ENCODE data around the gene CFAP210.
A peak's percentile ranks its signal among the peaks of the same experiment; 100 is the strongest.
"Not testable (repeated sequence)": the region's sequence is repeated elsewhere in the genome, so short reads cannot be mapped to it uniquely, and the experiment has no call there.

The CFAP210 gene

DNA sequence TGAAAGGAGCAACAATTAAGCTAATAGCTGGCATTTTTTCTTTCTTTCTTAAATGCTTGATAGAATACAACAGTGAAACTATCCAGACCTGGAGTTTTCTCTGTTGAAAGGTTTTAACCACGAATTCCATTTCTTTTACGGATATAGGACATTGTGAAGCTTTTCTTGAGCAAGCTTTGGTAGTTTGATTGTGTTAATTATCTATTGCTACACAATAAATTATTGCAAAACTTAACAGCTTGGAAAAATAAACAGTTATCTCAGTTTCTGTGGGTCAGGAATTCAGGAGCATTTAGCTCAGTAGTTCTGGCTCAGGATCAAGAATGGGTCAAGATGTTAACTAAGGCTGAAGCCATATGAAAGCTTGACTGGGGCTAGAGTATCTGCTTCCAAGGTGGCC is 11.7 kb upstream of the CFAP210 start:
- in situ Hi-C loops (cut with MboI; ENCODE audit: low sequenced_read_pairs, unreplicated experiment), result no loop called here
- TF ChIP-seq, protein P1, sequence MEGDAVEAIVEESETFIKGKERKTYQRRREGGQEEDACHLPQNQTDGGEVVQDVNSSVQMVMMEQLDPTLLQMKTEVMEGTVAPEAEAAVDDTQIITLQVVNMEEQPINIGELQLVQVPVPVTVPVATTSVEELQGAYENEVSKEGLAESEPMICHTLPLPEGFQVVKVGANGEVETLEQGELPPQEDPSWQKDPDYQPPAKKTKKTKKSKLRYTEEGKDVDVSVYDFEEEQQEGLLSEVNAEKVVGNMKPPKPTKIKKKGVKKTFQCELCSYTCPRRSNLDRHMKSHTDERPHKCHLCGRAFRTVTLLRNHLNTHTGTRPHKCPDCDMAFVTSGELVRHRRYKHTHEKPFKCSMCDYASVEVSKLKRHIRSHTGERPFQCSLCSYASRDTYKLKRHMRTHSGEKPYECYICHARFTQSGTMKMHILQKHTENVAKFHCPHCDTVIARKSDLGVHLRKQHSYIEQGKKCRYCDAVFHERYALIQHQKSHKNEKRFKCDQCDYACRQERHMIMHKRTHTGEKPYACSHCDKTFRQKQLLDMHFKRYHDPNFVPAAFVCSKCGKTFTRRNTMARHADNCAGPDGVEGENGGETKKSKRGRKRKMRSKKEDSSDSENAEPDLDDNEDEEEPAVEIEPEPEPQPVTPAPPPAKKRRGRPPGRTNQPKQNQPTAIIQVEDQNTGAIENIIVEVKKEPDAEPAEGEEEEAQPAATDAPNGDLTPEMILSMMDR (IDR thresholded peaks at IDR 0.05; ENCODE audit: borderline replicate concordance, control extremely low read depth, extremely low read depth, insufficient read depth, missing control alignments), result no peak
- no peak for DNase-seq (ENCODE audit: low spot score)

DNA sequence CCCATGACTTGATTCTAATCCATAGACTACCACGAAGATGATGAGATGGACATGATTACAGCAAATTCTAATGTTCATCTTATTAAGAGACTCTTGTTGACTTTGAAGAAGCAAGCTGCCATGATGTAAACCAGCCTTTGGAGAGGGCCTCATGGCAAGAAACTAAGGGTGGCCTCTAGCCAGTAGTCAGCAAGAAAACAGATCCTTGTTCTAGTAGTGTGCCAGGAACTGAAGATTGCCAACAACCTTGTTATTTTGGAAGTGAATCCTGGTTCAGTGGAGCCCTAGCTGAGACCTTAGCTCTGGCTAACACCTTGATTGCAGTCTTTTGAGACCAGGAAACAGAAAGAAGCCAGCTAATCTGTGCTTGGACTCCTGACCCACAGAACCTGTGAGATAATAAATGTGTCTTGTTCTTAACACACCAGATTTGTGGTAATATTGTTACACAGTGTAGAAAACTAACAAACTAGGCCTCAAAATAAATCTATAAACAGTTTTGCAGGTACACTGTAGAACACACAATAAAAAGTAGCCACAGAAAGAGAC is 10.0 kb upstream of the CFAP210 start:
- TF ChIP-seq, protein P1 (IDR thresholded peaks at IDR 0.05; ENCODE audit: borderline replicate concordance, control extremely low read depth, extremely low read depth, insufficient read depth, missing control alignments), result no peak
- in situ Hi-C loops (cut with MboI; ENCODE audit: low sequenced_read_pairs, unreplicated experiment), result no loop called here
- no peak for DNase-seq (ENCODE audit: low spot score)

DNA sequence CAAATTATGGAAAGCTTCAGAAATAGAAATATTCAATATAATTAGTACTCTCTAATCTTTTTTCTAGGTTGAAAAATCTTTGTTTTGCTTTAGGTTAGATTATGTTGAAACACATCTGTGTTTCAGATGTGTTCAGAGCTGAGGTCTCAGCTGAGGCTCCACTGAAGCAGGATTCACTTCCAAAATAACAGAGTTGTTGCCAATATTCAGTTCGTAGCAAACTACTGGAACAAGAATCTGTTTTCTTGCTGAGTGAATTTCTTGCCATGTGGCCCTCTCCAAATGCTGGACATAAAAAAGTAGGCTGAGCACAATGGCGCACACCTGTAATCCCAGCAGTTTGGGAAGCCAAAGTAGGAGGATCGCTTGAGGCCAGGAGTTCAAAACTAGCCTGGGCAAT is 8.8 kb upstream of the CFAP210 start:
- TF ChIP-seq, protein P1 (IDR thresholded peaks at IDR 0.05; ENCODE audit: borderline replicate concordance, control extremely low read depth, extremely low read depth, insufficient read depth, missing control alignments), result no peak
- in situ Hi-C loops (cut with MboI; ENCODE audit: low sequenced_read_pairs, unreplicated experiment), result no loop called here
- no peak for DNase-seq (ENCODE audit: low spot score)

GRCh38 chr2:169699173-169699572 is 5.0 kb upstream of the CFAP210 start:
- in situ Hi-C loops (cut with MboI; ENCODE audit: low sequenced_read_pairs, unreplicated experiment); DNase-seq (ENCODE audit: low spot score): not testable (repeated sequence)

DNA sequence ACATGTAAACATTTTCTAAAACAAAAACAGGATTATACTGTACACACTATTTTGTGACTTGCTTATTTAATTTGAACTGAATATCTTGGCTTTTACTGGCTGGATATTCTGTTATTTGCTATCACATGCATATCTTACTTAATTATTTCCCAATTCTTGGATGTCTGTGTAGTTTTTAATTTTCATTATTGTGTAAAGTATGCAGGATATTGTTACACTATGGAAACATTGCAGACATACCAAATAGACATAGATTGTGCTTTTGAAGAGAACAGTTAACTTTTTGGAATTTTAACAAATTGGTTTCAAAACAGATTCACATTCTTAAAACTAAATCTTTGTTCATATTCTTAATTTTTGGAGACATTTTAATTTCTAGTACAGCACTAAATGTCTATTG is 2.2 kb upstream of the CFAP210 start:
- no peak for DNase-seq (ENCODE audit: low spot score)
- TF ChIP-seq, protein P1 (IDR thresholded peaks at IDR 0.05; ENCODE audit: borderline replicate concordance, control extremely low read depth, extremely low read depth, insufficient read depth, missing control alignments), result no peak
- in situ Hi-C loops (cut with MboI; ENCODE audit: low sequenced_read_pairs, unreplicated experiment), result no loop called here

GRCh38 chr2:169694894-169695260 is 672 bp upstream of the CFAP210 start:
- in situ Hi-C loops (cut with MboI; ENCODE audit: low sequenced_read_pairs, unreplicated experiment), result no loop called here
- TF ChIP-seq, protein P1 (IDR thresholded peaks at IDR 0.05; ENCODE audit: borderline replicate concordance, control extremely low read depth, extremely low read depth, insufficient read depth, missing control alignments), result no peak
- no peak for DNase-seq (ENCODE audit: low spot score)

DNA sequence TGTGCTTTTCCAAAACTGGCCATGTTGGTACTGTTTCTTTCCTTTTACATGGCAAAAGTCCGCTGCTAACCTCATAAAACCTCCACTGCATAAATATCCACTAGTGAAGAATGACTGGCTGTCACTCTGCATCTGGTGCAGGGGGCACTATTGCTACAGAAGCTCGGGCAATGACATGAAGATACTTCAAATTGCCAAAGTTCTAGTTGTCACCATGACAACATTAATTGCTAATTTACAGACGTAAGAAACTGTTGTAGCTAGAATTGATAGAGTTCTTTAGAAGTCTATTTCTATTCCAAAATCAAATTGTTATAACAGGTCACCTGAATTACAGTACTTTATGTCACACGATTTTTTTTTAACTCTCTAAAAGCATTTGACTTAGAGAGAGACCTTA is 845 bp downstream of the CFAP210 start:
- in situ Hi-C loops (cut with MboI; ENCODE audit: low sequenced_read_pairs, unreplicated experiment), result no loop called here
- DNase-seq (ENCODE audit: low spot score), result no peak
- TF ChIP-seq, protein P1 (IDR thresholded peaks at IDR 0.05; ENCODE audit: borderline replicate concordance, control extremely low read depth, extremely low read depth, insufficient read depth, missing control alignments), result peak; percentile 40

Measured in GM13976 (cell line).